ENCODE results near the gene EEF2.
"Not testable (repeated sequence)": the region's sequence is repeated elsewhere in the genome, so short reads cannot be mapped to it uniquely, and the experiment has no call there.

The EEF2 gene

GRCh38 chr19:4019578-4019977 lies 34.3 kb upstream of the EEF2 start:
- H3K36me3 ChIP-seq (replicated peaks), result peaks cover 13% of the 10 kb centered on the region

GRCh38 chr19:4018775-4019504 lies 33.7 kb upstream of the EEF2 start:
- Histone ChIP-seq H3K4me3 (no peak overlapping the region), H3K4me1 (no peaks in the 10 kb centered on the region), H3K9me3 (no peaks in the 10 kb centered on the region), H3K27me3 (ENCODE audit: low read depth) (no peaks in the 10 kb centered on the region), H3K36me3 (replicated peaks) (peaks cover 13% of the 10 kb centered on the region)
- in situ Hi-C loops (cut with MboI; ENCODE audit: low sequenced_read_pairs), result no loop called here
- DNase-seq (ENCODE audit: low spot score in 2 of 2), result no peak

More at GRCh38 chr19:4019578-4019977, 34.3 kb upstream of the EEF2 start:
- in situ Hi-C loops (cut with MboI; ENCODE audit: low sequenced_read_pairs), result no loop called here
- Histone ChIP-seq H3K4me1 (no peaks in the 10 kb centered on the region), H3K27me3 (ENCODE audit: low read depth) (no peaks in the 10 kb centered on the region), H3K4me3 (no peak overlapping the region), H3K9me3 (no peaks in the 10 kb centered on the region)
- DNase-seq (ENCODE audit: low spot score in 2 of 2), result no peak

GRCh38 chr19:4018140-4018613 lies 32.9 kb upstream of the EEF2 start:
- Histone ChIP-seq H3K9me3 (no peaks in the 10 kb centered on the region), H3K36me3 (replicated peaks) (peaks cover 14% of the 10 kb centered on the region), H3K4me1 (no peaks in the 10 kb centered on the region), H3K27me3 (ENCODE audit: low read depth) (no peaks in the 10 kb centered on the region), H3K4me3 (no peak overlapping the region)
- DNase-seq (ENCODE audit: low spot score in 2 of 2), result no peak
- in situ Hi-C loops (cut with MboI; ENCODE audit: low sequenced_read_pairs), result no loop called here

- Histone ChIP-seq H3K36me3 (replicated peaks) (peaks cover 15% of the 10 kb centered on the region), H3K4me1 (no peaks in the 10 kb centered on the region), H3K9me3 (no peaks in the 10 kb centered on the region), H3K27me3 (ENCODE audit: low read depth) (no peaks in the 10 kb centered on the region), H3K4me3 (no peak overlapping the region)
- DNase-seq (ENCODE audit: low spot score in 2 of 2), result no peak
- in situ Hi-C loops (cut with MboI; ENCODE audit: low sequenced_read_pairs), result no loop called here
Measured at GRCh38 chr19:4016903-4017638, 31.8 kb upstream of the EEF2 start.

- DNase-seq (ENCODE audit: low spot score in 2 of 2), result no peak
- H3K9me3 ChIP-seq, result no peaks in the 10 kb centered on the region
- H3K4me3 ChIP-seq, result no peak overlapping the region
- in situ Hi-C loops (cut with MboI; ENCODE audit: low sequenced_read_pairs), result no loop called here
- H3K27me3 ChIP-seq (ENCODE audit: low read depth), result no peaks in the 10 kb centered on the region
- H3K36me3 ChIP-seq (replicated peaks), result peaks cover 15% of the 10 kb centered on the region
- no peaks in the 10 kb centered on the region for H3K4me1 ChIP-seq
Measured at GRCh38 chr19:4016486-4016885, 31.2 kb upstream of the EEF2 start.

GRCh38 chr19:4015705-4016402 lies 30.6 kb upstream of the EEF2 start:
- no peaks in the 10 kb centered on the region for H3K9me3 ChIP-seq
- H3K4me1 ChIP-seq, result no peaks in the 10 kb centered on the region
- peaks cover 20% of the 10 kb centered on the region for H3K36me3 ChIP-seq (replicated peaks)
- DNase-seq (ENCODE audit: low spot score in 2 of 2), result no peak
- H3K4me3 ChIP-seq, result no peak overlapping the region
- H3K27me3 ChIP-seq (ENCODE audit: low read depth), result no peaks in the 10 kb centered on the region
- in situ Hi-C loops (cut with MboI; ENCODE audit: low sequenced_read_pairs), result no loop called here

- Histone ChIP-seq H3K4me3 (no peak overlapping the region), H3K27me3 (ENCODE audit: low read depth) (no peaks in the 10 kb centered on the region), H3K9me3 (no peaks in the 10 kb centered on the region), H3K36me3 (replicated peaks) (peaks cover 20% of the 10 kb centered on the region), H3K4me1 (no peaks in the 10 kb centered on the region)
- peak in 1 of 2 experiments; percentile 45 for DNase-seq (ENCODE audit: low spot score in 2 of 2)
- in situ Hi-C loops (cut with MboI; ENCODE audit: low sequenced_read_pairs), result no loop called here
Measured at GRCh38 chr19:4014541-4015491, 29.6 kb upstream of the EEF2 start.

- Histone ChIP-seq H3K27me3 (ENCODE audit: low read depth) (no peaks in the 10 kb centered on the region), H3K4me1 (peaks cover 3% of the 10 kb centered on the region; the same call in 1 of the 2 replicates), H3K9me3 (no peaks in the 10 kb centered on the region), H3K36me3 (replicated peaks) (peaks cover 20% of the 10 kb centered on the region), H3K4me3 (no peak overlapping the region)
- DNase-seq (ENCODE audit: low spot score in 2 of 2), result no peak
- in situ Hi-C loops (cut with MboI; ENCODE audit: low sequenced_read_pairs), result no loop called here
Measured at GRCh38 chr19:4013886-4014540, 28.8 kb upstream of the EEF2 start.

GRCh38 chr19:4012975-4013634 lies 27.8 kb upstream of the EEF2 start:
- H3K27me3 ChIP-seq (ENCODE audit: low read depth), result no peaks in the 10 kb centered on the region
- H3K36me3 ChIP-seq (replicated peaks), result peaks cover 18% of the 10 kb centered on the region
- DNase-seq (ENCODE audit: low spot score in 2 of 2), result no peak
- no peak overlapping the region for H3K4me3 ChIP-seq
- peaks cover 10% of the 10 kb centered on the region for H3K4me1 ChIP-seq
- H3K9me3 ChIP-seq, result no peaks in the 10 kb centered on the region
- in situ Hi-C loops (cut with MboI; ENCODE audit: low sequenced_read_pairs), result no loop called here

- no peaks in the 10 kb centered on the region for H3K9me3 ChIP-seq
- no peaks in the 10 kb centered on the region for H3K27me3 ChIP-seq (ENCODE audit: low read depth)
- peaks cover 10% of the 10 kb centered on the region for H3K4me1 ChIP-seq
- no peak overlapping the region for H3K4me3 ChIP-seq
- in situ Hi-C loops (cut with MboI; ENCODE audit: low sequenced_read_pairs), result no loop called here
- no peak for DNase-seq (ENCODE audit: low spot score in 2 of 2)
- H3K36me3 ChIP-seq (replicated peaks), result peaks cover 15% of the 10 kb centered on the region
Measured at GRCh38 chr19:4012092-4012974, 27.1 kb upstream of the EEF2 start.

- DNase-seq (ENCODE audit: low spot score in 2 of 2); in situ Hi-C loops (cut with MboI; ENCODE audit: low sequenced_read_pairs); H3K27me3 ChIP-seq (ENCODE audit: low read depth); H3K4me3 ChIP-seq; H3K9me3 ChIP-seq: not testable (repeated sequence)
- Histone ChIP-seq H3K36me3 (replicated peaks) (peaks cover 15% of the 10 kb centered on the region), H3K4me1 (peaks cover 13% of the 10 kb centered on the region)
Measured at GRCh38 chr19:4011430-4011829, 26.2 kb upstream of the EEF2 start.

- H3K27me3 ChIP-seq (ENCODE audit: low read depth), result no peaks in the 10 kb centered on the region
- peaks cover 13% of the 10 kb centered on the region for H3K4me1 ChIP-seq
- in situ Hi-C loops (cut with MboI; ENCODE audit: low sequenced_read_pairs), result no loop called here
- no peak overlapping the region for H3K4me3 ChIP-seq
- peaks cover 15% of the 10 kb centered on the region for H3K36me3 ChIP-seq (replicated peaks)
- no peak for DNase-seq (ENCODE audit: low spot score in 2 of 2)
- no peaks in the 10 kb centered on the region for H3K9me3 ChIP-seq
Measured at GRCh38 chr19:4010808-4011110, 25.5 kb upstream of the EEF2 start.
